ENCODE results near the gene TRAPPC8.
A peak's percentile ranks its signal among the peaks of the same experiment; 100 is the strongest.
"Not testable (repeated sequence)": the region's sequence is repeated elsewhere in the genome, so short reads cannot be mapped to it uniquely, and the experiment has no call there.

TRAPPC8 gene, protein sequence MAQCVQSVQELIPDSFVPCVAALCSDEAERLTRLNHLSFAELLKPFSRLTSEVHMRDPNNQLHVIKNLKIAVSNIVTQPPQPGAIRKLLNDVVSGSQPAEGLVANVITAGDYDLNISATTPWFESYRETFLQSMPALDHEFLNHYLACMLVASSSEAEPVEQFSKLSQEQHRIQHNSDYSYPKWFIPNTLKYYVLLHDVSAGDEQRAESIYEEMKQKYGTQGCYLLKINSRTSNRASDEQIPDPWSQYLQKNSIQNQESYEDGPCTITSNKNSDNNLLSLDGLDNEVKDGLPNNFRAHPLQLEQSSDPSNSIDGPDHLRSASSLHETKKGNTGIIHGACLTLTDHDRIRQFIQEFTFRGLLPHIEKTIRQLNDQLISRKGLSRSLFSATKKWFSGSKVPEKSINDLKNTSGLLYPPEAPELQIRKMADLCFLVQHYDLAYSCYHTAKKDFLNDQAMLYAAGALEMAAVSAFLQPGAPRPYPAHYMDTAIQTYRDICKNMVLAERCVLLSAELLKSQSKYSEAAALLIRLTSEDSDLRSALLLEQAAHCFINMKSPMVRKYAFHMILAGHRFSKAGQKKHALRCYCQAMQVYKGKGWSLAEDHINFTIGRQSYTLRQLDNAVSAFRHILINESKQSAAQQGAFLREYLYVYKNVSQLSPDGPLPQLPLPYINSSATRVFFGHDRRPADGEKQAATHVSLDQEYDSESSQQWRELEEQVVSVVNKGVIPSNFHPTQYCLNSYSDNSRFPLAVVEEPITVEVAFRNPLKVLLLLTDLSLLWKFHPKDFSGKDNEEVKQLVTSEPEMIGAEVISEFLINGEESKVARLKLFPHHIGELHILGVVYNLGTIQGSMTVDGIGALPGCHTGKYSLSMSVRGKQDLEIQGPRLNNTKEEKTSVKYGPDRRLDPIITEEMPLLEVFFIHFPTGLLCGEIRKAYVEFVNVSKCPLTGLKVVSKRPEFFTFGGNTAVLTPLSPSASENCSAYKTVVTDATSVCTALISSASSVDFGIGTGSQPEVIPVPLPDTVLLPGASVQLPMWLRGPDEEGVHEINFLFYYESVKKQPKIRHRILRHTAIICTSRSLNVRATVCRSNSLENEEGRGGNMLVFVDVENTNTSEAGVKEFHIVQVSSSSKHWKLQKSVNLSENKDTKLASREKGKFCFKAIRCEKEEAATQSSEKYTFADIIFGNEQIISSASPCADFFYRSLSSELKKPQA (N-terminal part only)

DNA sequence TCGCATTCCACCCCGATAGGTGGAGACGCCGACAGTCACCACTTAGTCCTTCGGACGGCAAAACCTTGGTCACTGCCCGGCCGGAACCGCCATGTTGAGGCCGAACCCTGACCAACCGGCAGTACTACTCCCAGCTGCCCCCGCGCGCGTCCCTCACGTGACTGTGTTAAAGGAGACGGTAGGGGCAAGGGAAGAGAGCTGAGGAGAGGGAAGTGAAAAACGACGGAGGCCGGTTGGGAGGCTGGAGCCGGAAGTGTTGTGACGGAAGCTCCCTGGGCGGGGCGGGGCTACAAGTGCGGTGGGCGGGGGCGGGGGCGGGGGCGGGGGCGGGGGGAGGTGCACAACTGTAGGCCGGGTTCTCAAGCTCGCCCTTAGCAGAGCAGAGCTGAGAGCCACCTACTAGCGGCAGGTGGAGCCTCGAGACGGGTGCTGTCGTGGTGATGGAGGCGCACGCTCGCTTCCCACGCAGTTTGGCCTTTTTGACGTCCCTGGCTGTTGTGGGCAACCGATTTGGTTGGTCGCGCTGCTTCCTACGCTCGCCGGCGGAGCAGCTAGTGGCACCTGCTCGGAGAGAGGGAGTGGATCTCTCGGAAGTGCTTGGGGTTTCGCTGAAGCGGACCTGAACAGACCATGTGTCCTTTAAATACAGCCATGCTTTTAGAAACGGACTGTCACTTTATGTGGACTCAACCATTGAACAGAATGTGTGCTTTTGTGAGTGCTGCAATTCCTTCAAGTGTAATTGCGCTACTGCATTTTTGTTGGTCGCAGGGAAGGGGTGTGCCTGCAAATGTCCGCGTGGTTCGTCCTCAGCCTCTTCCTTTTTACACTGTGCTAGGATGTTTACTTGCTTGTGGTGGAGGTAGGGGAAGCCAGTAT, at the start of gene TRAPPC8:
Gene TRAPPC8 (minus strand): TSS at position 130 of the 879 bp plus-strand sequence. CDS start 364 bp downstream, outside the sequence.
- intact Hi-C loops (cut with DNase I), result loop anchor here (5.0 kb wide), 2 partner anchors 74 to 149 kb away; partner anchors contain the start of genes RNF125 and RNF138
- peak; percentile 97 to 100 (median 99) for DNase-seq

DNA sequence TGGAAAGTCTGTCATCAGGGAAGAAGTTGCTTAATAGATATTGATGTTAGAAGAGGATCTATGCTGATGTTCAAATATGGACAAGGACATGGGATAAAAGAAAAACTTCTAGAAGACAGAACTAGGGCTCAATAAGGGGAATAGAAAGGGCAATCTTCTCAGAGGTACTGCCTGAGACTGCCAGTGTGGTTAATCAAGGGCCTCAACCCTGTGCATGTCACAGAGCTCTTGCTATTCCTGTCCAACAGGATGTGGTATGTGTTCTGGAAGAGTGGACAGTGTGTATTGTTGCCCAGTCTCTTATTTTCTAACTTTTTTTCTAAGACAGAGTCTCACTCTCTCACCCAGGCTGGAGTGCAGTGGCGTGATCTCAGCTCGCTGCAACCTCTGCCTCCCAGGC, 47.9 kb upstream of the TRAPPC8 start:
- intact Hi-C loops (cut with DNase I), result no loop called here
- DNase-seq, result peak in 7 of 42 donors; percentile 11 to 26 (median 14)

DNA sequence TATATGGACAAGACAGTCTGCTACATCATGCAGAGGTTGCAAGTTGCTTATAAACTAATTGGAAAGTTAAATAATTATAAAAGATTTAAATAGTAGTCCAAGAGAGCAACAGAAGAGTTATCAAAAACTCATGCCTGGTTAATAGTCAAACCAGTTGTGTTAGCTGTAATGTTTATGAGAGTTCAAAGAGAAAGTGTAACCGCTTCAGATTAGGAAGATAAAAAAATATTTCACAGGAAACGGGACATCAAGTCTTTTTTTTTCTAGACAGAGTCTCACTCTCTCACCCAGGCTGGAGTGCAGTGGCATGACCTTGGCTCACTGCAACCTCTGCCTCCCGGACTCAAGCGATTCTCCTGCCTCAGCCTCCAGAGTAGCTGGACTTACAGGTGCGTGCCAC, 41.0 kb upstream of the TRAPPC8 start:
- DNase-seq, result no peak
- intact Hi-C loops (cut with DNase I), result no loop called here

DNA sequence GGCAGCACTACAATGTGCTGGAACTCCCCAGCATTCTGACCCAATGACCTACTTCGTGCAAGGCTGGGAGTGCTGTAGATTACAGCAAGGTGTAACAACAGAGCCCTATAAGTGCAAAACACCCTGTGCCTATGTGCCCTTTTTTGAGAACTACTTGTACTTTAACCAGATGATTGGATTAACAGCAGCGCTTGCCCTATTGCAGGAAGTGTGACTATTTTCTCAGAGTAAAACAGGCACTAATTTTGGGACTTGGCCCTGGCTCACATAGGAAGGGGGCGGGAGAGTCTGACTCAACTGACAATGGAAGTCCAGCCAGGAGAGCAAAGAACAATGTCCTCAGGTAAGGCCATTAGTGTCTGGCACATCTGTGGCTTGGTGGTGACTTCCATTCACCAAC, 40.1 kb upstream of the TRAPPC8 start:
- intact Hi-C loops (cut with DNase I), result no loop called here
- no peak for DNase-seq

DNA sequence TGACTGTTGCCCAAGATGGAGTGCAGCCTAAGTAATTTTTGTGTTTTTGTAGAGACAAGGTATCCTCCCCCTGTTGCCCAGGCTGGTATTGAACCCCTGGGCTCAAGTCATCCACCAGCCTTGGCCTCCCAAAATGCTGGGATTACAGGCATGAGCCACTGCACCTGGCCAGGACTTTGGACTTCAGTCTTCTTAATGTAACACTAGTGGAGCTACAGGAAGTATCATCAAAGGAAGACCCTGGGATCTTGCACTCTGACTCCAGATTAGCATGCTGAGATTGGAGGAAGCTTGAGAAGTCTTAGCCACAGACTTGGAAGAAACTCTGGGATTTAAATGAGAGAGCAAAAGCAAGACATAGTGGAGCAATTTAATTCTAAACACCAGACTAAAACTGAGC, 37.9 kb upstream of the TRAPPC8 start:
- DNase-seq, result no peak
- intact Hi-C loops (cut with DNase I), result no loop called here

DNA sequence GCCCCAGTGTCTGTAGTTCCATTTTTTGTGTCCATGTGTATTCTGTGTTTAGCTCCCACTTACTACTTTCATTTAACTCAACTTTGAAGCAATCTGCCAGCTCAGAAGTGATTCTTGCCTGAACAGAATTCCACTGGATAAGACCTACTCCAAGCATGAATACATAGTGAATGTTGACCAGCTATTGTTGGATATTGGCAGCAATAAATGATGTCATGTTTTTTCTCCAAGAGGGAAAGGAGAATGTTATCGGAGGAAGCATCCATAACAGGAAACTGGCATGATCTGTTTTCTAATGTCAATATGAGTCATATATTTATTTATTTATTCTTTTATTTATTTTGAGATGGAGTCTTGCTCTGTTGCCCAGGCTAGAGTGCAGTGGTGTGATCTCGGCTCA, 36.8 kb upstream of the TRAPPC8 start:
- intact Hi-C loops (cut with DNase I), result loop anchor here (5.0 to 10.0 kb wide), 2 partner anchors 237 to 425 kb away; no protein-coding TSS in a partner anchor
- DNase-seq, result no peak

DNA sequence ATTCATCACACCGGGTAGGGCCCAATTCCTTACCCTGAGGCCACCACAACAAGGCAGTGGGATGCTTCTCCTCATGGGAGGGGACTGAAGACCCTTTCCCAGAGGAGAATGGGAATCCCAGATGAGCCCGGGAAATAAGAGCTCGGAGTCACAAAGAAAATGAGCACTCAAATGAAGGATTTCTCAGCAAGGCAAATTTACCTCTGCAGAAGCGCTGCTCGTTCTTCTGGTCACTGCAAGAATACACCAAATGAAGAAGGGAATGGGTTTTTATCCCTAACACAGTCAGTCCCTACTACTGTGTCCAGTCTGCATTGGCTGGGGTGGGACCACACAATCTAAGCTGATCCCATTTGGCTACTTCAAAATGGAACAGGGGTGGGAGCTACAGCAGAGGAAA, 35.7 kb upstream of the TRAPPC8 start:
- no peak for DNase-seq
- intact Hi-C loops (cut with DNase I), result loop anchor here (5.0 to 10.0 kb wide), 2 partner anchors 236 to 424 kb away; no protein-coding TSS in a partner anchor

DNA sequence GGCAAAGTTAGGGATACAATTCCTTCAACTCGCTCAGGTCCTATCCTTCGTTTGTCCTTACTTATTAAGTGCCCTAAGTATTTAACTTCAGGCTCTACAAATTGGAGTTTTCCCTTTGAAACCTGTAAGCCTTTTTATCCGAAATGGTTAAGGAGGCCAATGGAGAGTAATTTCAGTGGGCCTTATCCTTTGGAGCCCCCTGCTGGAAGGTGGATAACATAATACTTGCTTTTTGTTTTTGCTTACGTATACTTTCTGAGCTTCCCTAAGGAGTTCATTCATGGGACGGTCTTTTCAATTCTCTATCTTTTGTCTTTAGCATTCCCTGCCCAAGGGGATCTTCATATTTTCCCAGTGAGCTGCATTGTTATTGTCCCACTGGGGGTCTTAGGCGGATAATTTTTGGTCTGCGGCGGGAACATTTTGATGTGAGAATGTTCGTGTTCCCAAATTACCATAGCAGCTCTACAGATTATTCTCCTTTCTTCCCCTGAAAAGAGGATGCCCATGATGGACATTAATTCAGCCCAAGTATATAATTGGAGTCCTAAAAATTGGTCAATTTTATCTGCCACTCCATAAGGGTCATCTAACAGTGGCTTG, 34.4 kb upstream of the TRAPPC8 start:
- peak in 35 of 42 donors; percentile 22 to 86 (median 63) for DNase-seq
- intact Hi-C loops (cut with DNase I), result loop anchor here (5.0 to 10.0 kb wide), 2 partner anchors 235 to 423 kb away; no protein-coding TSS in a partner anchor

DNA sequence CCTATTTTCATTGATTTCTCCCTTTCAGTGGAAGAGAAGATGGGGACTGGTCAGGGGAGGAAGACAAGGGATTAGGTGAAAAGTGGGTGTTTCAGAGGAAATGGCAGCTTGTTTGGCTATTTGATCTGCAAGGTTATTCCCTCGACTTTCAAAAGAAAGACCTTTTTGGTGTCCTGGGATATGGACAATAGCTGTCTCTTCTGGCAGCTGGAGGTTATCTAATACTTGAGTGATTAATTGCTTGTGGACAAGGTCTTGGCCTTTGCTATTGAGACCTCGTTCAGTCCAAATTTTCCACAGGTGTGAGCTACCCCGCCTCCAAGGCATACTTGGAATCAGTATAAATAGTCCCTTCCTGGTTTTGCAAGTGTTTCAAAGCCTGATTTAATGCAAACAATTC, 33.3 kb upstream of the TRAPPC8 start:
- no peak for DNase-seq

DNA sequence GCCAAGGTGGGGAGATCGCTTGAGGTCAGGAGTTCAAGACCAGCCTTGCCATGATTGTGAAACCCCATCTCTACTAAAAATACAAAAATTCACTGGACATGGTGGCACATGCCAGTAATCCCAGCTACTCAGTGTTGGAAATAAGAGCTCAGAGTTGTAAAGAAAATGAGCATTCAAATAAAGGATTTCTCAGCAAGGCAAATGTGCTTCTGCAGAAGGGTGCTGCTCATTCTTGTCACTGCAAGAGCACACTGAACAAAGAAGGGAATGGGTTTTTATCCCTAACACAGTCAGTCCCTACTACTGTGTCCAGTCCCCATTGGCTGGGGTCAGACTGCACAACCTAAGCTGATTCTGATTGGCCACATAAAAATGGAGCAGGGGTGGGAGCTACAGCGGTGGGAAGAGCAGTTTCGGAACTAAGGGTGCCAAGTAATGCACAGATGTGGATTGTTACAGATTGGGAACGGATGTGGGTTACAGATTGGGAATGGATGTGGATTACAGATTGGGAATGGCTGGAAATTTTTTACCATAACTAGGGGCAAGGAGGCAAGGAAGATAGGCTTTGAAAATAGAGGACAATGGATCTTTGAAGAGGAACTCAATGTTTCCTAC, 31.1 kb upstream of the TRAPPC8 start:
- no peak for DNase-seq
- intact Hi-C loops (cut with DNase I), result loop anchor here (10.0 kb wide), 1 partner anchor 419 kb away; no protein-coding TSS in a partner anchor

More for the DNA sequence above, 33.3 kb upstream of the TRAPPC8 start:
- intact Hi-C loops (cut with DNase I), result loop anchor here (5.0 to 10.0 kb wide), 2 partner anchors 234 to 421 kb away; no protein-coding TSS in a partner anchor

DNA sequence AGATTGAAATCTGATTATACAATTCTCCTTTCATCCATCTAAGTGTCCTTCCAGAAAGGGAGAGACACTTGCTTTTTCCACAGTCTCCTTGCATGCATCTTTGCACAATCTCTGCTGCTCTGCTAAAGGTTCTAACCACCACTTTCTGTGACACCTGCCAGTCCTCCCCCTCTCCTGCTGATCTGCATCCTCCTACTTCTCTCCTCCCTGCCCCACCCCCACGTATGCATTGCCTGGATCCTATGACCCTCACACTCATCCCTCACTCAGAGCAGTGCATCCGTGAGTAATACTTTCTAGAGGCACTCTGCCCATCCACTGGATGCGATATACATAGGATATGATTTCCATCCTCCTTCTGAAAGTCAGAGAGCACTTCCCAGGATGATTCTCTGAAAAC, 27.7 kb upstream of the TRAPPC8 start:
- DNase-seq, result peak in 32 of 42 donors; percentile 4 to 77 (median 40)
- intact Hi-C loops (cut with DNase I), result loop anchor here (10.0 kb wide), 1 partner anchor 416 kb away; no protein-coding TSS in a partner anchor

DNA sequence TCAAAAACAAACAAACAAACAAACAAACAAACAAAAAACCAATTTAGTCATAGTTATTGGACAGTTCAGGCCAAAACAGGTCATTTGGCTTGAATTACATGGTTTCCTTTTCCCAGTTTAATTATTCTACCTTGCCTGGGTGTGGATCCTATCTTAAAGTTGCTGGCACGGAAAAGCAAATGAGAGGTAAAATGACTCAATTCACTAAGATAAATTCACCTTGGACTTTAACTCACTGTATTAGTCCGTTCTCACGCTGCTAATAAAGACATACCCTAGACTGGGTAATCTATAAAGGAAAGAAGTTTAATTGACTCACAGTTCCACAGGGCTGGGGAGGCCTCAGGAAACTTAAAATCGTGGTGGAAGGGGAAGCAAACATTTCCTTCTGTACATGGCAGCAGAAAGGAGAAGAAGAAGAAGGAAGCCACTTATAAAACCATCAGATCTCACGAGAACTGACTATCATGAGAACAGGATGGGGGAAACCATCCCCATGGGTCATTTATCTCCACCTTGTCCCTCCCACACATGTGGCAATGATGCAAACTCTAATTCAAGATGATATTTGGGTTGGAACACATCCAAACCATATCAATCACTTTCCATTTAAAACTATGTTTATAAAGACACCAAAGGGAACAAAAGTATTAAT, 22.5 kb upstream of the TRAPPC8 start:
- intact Hi-C loops (cut with DNase I), result no loop called here
- DNase-seq, result no peak

DNA sequence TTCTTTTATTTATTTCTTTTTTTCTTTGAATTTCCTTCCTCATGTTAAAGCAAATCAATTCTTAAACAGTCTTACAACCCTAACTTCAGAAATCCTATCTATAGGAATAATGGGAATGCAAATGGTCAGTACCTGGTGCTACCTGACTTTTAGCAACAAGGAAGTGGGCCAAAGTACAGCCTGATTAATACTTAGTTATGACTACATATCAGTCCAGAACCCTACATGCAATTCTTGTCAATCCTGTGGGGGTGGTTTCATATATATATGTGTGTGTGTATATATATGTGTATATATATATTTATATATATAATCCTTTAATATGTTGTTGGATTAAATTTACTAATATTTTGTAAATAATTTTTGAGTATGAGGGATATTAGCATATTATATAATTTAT, 14.8 kb upstream of the TRAPPC8 start:
- intact Hi-C loops (cut with DNase I), result no loop called here
- DNase-seq, result no peak

DNA sequence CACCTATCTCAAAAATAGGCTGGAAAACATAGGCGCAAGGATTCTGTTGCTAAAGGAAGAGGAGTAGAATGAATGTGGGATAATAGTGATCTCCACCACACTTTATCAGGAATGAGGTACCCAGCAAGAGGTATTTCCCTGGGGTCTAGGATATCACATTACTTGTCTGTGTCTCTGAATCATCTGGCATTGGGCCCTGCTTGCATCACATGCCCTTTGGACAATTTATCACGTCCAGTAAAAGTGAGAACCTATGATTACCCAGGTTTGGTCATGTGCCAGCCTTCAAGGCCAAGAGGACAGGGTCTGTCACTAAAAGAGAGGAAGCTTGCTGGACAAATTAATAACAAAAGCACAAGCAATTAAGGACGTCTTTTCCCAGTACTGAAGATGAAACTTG, 11.4 kb upstream of the TRAPPC8 start:
- DNase-seq, result no peak
- intact Hi-C loops (cut with DNase I), result no loop called here

DNA sequence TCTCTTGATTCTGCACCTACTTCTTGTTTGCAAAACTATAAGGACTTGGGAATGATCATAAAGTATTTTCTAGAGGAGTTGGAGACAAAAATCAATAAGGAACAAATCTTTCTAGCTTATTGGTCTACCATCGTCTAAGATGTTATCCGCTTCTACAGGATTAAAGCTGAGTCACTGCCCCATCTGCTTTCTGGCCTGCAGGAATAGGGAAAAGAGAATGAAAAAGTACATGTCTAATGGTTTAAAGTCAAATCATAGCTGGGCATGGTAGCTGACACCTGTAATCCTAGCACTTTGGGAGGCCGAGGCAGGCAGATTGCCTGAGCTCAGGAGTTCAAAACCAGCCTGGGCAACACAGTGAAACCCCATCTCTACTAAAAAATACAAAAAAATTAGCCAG, 10.8 kb upstream of the TRAPPC8 start:
- DNase-seq; intact Hi-C loops (cut with DNase I): not testable (repeated sequence)

DNA sequence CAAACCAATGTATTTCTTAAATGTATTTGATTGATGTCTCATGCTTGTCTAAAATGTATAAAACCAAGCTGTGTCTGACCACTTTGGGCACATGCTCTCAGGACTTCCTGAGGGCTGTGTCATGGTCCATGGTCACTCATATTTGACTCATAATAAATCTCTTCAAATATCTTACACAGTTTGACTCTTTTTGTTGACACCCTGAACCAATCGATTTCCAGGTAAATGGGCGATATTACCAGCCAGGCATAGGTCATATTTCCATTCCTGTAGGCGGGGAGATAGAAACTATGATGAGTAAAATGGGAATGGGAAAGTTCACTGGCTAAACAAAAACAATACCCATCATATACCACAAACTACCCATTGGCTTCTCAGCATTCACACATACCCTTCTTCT, 9.3 kb upstream of the TRAPPC8 start:
- intact Hi-C loops (cut with DNase I), result no loop called here
- DNase-seq, result no peak

DNA sequence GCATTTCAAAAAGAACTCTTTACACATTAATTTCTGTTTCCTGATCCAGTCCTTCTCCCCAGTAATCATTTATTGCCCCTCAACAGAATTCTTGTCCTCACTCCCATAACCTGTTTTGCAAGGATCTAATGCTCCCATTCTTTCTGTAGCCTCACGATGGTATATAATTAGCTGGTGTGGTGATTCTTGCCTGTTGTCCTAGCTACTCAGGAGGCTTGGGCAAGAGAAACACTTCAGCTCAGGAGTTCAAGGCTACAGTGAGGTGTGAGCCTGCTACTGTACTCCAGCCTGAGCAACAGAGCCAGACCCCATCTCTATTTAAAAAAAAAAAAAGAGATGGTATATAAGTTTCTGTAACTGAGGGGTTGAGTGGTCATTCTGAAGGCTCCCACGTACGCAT, 7.7 kb upstream of the TRAPPC8 start:
- no peak for DNase-seq
- intact Hi-C loops (cut with DNase I), result no loop called here
